B cell (primary cell): ENCODE results near the gene SYT11.
"Not testable (repeated sequence)": the region's sequence is repeated elsewhere in the genome, so short reads cannot be mapped to it uniquely, and the experiment has no call there.

Experiments
- EZH2 ChIP-seq: IDR thresholded peaks from 2 replicates; pipeline ENCODE4 v1.6.1; 2012; ENCODE audit warnings: borderline replicate concordance, low read depth, mild to moderate bottlenecking, moderate library complexity, low read length; ENCODE audit not compliant: insufficient read depth, poor library complexity, severe bottlenecking
- TF ChIP-seq, protein P1 (sequence below): fragments of 200-600 bp; IDR thresholded peaks from one replicate; pipeline ENCODE4 v1.8.0; 2022; ENCODE audit warnings: antibody characterized with exemption, mild to moderate bottlenecking

DNA sequence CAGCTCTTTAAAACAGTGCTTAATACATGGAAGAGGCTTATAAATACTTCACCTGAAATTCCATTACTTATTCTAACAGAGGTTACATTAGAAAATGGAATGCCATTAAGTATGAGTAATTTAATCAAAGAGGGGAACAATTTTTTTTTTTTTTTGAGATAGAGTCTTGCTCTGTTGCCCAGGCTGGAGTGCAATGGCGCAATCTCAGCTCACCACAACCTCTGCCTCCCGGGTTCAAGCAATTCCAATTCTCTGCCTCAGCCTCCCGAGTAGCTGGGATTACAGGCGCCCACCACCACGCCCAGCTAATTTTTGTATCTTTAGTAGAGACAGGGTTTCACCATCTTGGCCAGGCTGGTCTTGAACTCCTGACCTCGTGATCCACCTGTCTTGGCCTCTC is 36.2 kb downstream of the SYT11 start:
- TF ChIP-seq, protein P1, sequence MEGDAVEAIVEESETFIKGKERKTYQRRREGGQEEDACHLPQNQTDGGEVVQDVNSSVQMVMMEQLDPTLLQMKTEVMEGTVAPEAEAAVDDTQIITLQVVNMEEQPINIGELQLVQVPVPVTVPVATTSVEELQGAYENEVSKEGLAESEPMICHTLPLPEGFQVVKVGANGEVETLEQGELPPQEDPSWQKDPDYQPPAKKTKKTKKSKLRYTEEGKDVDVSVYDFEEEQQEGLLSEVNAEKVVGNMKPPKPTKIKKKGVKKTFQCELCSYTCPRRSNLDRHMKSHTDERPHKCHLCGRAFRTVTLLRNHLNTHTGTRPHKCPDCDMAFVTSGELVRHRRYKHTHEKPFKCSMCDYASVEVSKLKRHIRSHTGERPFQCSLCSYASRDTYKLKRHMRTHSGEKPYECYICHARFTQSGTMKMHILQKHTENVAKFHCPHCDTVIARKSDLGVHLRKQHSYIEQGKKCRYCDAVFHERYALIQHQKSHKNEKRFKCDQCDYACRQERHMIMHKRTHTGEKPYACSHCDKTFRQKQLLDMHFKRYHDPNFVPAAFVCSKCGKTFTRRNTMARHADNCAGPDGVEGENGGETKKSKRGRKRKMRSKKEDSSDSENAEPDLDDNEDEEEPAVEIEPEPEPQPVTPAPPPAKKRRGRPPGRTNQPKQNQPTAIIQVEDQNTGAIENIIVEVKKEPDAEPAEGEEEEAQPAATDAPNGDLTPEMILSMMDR, result not testable (repeated sequence)
- TF ChIP-seq EZH2, result not testable (repeated sequence)
